K562 (cell line): ENCODE measurements around the gene DOK7.

Experiments used
- ARNT ChIP-seq, 2 experiments: fragments of 450-650 bp; IDR thresholded peaks; 2 replicates each; pipeline ENCODE4 v1.6.1; 2016; ENCODE audit warnings: mild to moderate bottlenecking in 1 of 2
- CUX1 ChIP-seq: fragments of 200-800 bp; sonication (Bioruptor generic); IDR thresholded peaks from 2 replicates; pipeline ENCODE4 v1.6.1; 2016; ENCODE audit warnings: missing genetic modification characterization, missing compliant biosample characterization
- KDM2B ChIP-seq: fragments of 250-450 bp; sonication (Bioruptor Pico); IDR thresholded peaks from 2 replicates; pipeline ENCODE4 v1.8.0; 2021; ENCODE audit warnings: mild to moderate bottlenecking, moderate library complexity
- PCBP2 ChIP-seq: fragments of 200-400 bp; formaldehyde crosslinking; IDR thresholded peaks from 2 replicates; pipeline ENCODE4 v1.6.1; 2018; ENCODE audit warnings: low read length, low read depth, mild to moderate bottlenecking, moderate library complexity; ENCODE audit not compliant: poor library complexity, severe bottlenecking
- TBP ChIP-seq: optimal IDR thresholded peaks from 2 replicates; pipeline ENCODE3; 2011; ENCODE audit warnings: low read depth, low read length, improper control_type of control experiment
- ZNF324 ChIP-seq: fragments of 250-450 bp; sonication (Bioruptor Pico); IDR thresholded peaks from 2 replicates; pipeline ENCODE4 v1.4.0; 2020; ENCODE audit warnings: mild to moderate bottlenecking

GRCh38 chr4:3451956-3452355 lies 11.2 kb upstream of the DOK7 start:
- TF ChIP-seq ZNF324 (CRISPR knock-in tag) (no peak), ARNT (IDR thresholded peaks at IDR 0.05) (no peak), CUX1 (no peak), TBP (no peak), PCBP2 (no peak), KDM2B (CRISPR knock-in tag) (no peak)
